Right hindlimb (tissue), 1 donor: Measurements from ENCODE around the gene CADPS2.
"Not testable (repeated sequence)": the region's sequence is repeated elsewhere in the genome, so short reads cannot be mapped to it uniquely, and the experiment has no call there.

Experiments used
- DNase-seq: peaks from one replicate; pipeline ENCODE4 v3.0.0-alpha.2; 2018

The CADPS2 gene

DNA sequence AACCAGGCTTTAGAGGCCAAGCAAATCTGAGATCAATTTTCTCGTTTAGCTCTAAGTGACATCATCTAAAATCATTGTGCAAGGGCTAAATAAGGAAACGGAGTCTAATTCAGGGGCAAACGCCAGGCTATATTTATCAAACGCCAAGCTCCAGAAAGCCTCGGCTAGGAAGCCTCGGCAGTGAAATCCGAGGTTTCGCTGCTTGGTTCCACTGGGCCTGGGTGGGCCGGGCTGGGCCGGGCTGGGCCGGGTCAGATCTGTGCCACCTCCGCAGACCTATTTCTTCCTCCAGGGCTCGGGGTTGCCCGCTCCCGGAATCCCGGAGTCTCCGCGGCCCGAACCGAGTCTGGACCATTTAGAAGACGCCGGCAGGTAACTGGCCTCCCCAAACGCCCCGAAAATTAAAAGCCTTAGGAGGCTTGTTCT is 581.3 kb downstream of the CADPS2 start:
- DNase-seq, result no peak

DNA sequence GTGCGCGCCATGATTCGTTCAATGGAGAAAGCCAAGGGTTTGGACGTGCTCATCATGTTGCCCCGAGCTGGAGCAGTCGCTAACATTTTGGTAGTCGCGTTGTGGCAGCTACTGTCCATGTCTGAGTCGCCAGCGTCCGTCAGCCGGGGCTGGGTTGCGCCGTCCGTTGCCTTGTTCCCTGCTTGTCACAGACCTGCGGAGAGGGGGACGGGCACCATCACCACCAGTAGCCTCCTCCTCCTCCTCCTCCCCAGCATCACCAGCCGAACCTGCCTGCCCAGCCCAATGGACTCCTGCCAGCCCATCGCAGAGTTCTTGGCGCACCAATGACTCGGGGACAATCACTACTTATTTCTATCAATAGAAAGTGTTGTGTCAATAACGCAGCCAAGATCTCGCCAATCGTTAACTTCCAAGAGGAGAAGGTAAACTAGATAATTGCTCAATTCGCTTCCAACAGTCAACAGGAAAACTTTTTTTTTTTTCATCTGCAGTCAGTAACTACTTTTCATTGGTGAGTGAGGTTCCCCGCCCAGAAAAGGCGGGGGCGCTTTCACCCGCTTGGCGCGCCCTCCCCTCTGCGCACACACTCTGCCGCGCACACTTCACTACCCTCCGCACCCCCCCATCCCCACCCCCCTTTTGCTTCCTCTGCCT is 581.8 kb downstream of the CADPS2 start, which contains the start of gene FEZF1:
TSS of gene FEZF1 (minus strand) at position 432 of the 657 bp plus-strand sequence. CDS start at position 119, 313 bp downstream.
- DNase-seq, result peak; percentile 19

DNA sequence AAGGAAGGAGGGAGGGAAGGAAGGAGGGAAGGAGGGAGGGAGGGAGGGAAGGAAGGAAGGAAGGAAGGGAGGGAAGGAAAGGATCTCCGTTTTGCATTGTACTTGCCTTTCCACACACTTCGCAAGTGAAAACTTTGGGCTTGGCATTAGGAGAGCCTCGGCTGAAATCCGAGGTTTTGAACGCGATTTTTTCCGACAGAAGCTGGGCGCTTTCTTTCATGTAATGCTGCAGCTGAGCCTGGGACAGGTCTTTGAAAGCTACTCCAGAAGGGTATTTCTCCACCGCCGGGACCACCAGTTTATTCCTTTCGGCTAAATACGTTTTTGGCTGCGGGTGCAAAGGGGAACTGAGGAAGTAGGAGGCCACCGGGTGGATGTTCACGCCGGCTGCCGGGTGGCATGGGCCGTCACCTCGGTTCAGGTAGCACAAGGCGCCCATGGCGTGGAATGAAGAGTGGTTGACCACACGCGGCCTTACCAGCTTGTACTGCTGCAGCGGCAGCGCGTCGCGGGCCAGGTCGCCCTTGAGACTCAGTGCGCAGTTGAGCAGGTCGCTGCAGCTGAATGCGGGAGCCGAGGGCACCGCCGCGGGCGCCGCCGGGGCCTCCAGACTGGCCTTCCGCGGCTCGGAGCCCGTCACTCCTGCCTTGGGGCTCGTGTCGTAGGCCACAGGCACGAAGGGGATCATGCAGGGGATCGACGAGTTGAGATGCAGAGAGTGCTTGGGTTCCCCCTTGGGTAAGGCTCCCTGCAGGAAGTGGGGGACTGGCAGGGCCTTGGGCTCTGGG is 582.5 kb downstream of the CADPS2 start:
- peak; percentile 22 for DNase-seq

DNA sequence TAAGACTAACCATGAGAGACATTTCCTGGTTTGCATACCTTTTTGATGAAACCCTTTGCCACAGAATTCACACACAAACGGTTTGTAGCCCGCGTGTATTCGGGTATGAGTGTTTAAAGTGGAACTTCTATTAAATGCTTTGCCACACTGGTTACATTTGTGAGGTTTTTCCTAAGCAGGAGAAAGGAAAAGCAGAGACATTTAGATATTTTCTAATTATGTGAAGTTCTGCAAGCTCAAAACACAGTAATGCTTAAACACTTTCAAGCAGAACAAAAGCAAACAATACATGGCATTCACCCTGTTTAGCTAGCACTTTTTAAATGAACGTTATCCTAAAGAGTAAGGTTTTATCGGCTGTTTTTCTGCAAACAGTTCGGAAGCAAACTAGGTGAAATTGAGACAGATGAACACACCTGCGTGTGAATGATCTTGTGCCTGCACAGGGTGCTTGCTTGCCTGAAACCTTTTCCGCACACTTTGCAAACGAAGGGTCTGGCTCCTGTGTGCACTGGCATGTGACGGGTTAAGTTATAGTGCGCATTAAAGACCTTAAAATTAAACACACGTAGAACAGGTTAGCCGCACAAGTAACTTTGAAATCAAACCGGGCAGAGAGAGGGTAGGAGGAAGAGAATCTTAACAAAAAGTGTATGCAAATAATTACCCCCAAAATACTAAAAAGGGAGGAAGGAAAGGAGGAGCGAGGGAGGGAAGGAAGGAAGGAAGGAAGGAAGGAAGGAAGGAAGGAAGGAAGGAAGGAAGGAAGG is 583.3 kb downstream of the CADPS2 start:
- DNase-seq, result no peak

DNA sequence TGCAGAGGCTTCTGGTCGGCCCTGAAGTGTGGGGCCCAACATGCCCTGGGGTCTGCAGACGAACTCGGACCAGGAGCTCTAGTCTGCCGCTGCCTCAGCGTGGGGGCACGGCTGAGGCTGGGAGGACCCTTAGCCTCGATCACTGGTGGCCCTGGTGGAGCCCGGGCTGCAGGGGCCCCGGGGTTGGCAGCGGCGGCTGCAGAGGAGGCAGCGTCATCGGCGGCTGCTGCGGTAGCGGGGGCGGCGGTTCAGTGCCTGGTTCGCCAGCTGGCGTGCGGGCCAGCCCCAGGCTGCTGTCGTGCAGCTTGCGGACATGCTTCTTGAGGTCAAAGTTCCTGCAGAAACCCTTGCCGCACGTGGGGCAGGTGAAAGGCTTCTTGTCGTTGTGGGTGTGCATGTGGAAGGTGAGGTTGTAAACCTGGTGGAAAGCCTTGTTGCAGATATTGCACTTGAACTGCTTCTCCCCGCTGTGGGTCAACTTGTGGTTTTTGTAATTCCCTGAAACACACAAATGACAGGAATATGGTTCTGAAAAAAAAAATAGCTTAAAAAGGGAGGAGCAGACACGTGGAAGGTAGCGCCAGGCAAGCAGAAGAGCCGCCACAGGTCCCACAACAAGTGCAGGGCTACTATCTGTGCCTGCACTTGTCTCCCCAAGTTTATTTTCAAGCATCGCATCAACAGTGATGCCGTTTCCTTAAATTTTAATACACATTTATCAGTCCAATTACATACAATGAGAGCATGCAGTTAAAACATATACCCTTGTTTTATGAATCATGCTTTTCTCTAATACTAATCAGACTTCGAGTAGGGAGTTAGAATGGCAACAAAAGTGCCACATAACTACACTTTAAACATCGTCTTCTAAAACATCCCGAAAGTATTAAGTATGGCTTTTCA is 584.2 kb downstream of the CADPS2 start:
- DNase-seq, result peak; percentile 22

DNA sequence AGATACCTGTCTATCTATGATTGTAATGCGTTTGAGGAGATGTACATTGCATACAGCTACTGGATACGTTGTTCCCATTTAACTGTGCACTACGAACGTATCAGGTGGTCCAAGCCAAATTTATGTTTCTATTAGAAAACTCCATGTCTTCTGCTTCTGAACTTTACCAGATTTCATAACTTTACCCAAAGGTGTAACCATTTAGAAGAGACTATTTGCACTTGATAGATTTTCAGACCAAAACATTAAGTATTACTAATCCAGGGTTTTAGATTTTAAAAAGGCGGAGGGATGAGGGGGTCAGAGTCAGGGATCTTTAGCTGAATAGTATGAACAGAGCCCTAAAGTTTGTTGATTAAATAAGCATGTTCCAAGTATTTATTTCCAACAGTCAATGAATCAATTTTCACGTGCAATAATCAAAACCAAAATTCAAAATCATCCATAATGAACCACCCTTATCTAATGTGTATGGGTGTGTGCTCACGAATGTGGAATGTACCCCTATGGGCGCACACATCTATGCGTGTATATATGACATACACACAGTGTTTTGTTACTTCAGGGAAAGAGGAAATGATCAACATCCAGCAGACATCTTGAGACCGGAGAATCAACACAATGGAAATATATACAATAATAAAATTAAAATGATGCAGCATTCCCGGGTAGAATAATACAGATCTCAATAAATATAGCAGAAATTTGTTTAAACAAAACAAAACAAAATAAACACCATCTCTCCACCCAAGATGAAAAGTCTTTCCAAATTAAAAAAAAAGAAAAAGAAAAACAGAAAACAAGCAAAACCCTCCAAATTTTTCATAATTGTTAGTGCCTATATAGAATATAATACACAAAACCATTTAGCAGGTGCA is 585.1 kb downstream of the CADPS2 start:
- no peak for DNase-seq

DNA sequence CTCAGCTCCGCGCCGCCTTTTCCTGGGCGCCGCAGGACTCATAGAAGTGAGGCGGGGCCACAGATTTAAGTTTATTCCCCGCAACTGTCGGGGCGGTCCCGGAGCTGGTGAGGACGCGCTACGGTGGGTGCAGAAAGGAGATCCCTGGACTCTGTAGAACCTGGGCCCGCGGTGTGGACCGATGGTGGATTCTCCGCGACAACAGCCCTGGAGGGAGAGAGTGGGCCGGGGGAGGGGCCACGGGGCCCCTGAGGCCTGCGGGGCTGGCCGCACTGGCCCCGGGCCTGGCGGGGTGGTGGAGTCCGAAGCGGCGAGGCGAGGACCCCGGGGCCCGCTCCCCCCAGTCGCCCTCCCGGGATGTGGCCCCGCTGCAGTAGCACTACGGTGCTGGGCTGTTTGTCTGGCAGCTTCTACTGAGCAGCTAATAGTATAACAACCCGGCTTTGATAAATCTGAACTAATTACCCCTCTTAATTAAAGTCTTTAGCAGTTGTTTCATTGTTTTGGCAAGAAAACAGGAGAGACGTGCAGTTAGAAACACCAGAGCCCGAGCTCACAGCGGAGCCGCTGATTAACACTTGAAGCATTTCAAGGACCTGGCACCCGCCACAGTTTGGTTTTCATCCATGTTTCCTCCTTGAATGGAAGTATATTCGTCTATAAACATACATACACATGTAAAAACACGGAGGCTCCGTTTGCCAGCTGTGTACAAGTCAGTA is 585.9 kb downstream of the CADPS2 start:
- no peak for DNase-seq

DNA sequence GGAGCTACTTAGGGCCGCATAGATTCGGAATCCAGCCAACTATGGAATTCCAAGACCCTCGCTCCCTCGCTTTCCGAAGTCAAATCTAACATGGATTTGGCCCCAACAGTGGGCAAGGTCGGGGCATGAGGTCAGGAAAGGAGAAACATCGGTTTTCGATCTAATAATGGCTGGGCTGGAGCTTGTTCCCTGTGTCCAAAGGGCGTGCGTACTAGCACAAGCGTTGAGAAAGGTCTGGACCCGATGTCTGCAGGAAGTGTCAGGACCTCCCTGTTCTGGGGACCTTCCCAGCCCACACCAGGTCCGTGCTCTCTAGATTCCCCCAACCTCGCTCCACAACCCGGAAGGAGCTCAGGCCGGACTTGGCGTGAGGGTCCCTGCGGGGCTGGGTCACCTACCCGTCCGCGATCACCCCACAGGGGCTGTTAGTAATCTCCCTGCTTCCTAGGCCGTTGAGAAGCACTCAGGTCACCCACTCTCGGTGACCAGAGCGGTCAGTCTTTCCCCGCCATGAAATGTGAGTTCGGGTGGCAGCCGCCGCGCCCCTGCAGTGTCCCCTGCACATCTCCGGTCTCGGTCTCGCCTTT is 586.5 kb downstream of the CADPS2 start:
- DNase-seq, result peak; percentile 19

DNA sequence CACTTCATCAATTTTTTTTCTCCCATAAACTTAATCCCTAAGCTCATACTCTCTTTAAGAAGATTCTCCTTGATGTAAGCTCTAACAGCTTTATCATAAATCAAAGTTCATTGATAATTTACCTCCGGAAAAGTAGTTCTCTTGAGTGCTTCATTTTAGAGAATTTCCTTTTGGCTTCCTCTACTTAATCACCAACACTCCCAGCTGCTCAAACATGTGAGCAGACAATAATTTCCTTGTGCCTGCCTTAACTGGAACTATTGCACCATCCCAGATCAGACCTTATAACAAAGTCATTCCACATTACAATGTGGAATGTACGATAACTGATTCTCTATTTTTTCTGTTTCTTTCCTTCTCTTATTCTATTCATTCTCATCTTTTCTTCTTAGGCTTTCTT is 587.6 kb downstream of the CADPS2 start:
- no peak for DNase-seq

DNA sequence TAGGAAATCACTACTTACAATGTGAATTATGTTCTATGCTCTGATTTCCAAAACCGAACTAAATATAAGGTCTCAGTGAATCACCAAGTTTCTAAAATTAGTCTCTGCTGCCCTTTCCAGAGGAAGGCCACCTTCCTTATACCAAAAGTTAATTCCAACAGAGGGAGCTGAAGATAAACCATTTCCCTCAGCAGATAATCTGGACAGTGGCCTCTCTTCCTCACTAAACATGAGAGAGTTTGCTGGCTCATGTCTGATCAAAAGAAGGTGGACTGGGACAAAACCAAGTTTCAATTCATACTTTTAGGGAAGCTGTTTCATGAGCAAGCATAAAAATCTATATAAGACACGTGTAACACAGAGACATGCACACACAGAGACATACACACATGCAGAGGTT is 588.1 kb downstream of the CADPS2 start:
- no peak for DNase-seq

DNA sequence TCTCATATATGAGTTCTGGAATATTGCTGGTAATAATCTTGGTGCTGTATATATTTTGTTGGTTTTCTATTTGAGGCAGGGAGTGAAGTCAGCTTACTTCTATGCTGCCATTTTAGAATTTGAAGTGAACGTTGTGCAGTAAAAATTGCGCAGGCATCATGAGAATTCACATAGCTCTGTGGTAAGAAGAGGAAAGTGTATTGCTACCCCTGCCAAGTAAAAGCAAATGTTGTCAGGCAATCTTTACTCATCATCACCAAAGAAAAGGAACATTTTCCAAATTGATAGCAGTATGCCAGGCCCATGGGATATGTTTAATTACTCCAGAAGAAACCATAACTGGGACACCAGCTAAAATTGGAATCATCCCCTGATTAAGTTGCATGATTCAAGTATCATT is 595.1 kb downstream of the CADPS2 start:
- DNase-seq, result no peak

DNA sequence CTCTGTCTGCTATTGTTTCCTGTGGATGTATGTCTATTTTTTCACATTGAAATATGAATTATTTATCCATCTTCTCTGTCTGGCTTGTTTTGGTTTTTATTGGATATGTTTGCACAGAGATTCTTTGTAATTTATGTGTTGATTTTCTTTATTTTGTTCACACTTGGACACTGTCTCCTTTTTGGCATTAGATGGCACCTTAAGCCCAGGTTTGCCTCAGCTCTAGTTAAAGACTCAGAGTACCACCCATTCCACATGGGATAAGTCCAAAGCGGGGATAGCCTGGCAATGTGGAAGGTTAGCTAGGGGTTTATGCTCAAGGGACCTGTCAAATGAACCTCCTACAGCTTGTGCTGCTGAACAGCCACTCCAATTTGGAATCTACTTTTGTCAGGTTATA is 595.8 kb downstream of the CADPS2 start:
- DNase-seq, result no peak

DNA sequence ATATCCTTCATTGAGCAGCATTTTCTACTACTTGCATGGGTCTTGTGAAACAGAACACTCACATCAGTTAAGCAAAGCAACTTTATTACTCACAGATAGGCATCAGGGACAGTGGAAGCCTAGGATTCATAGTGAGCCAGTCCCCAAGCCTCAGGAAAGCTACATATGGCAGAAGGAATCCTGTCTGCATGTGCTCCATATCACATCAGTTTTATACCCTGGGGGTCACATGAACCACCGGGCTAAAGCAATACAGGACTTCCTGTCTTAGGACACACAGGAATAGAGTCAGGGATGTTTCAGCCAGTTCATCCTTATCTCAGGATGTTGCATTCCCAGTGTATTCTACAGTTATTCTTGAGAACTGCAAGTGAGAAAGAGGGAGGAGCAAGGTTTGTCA is 596.8 kb downstream of the CADPS2 start:
- DNase-seq, result no peak

DNA sequence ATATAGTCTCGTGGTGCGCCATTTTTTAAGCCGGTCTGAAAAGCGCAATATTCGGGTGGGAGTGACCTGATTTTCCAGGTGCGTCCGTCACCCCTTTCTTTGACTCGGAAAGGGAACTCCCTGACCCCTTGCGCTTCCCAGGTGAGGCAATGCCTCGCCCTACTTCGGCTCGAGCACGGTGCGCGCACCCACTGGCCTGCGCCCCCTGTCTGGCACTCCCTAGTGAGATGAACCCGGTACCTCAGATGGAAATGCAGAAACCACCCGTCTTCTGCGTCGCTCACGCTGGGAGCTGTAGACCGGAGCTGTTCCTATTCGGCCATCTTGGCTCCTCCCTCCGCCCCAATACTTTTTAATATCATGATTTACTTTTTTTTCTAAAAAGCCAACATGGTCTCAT is 601.7 kb downstream of the CADPS2 start:
- DNase-seq, result not testable (repeated sequence)

DNA sequence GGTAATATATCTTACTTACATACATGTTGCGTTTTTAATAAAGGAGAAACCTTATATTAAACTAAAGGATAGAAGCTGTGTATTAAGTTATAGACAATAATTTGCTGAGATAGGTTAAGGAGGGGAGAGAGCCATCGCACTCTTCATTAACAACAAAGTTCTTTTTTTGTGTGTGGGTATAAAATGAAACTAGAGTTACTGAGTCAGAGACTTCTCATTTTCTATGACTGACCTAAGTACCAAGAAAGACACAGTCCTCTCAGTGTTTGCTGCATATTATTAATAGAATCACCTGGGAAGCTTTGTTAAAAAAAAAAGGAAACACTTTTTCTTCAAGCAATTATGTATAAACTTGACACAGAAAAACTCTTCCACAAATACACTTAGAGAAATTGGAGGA is 613.1 kb downstream of the CADPS2 start:
- no peak for DNase-seq

DNA sequence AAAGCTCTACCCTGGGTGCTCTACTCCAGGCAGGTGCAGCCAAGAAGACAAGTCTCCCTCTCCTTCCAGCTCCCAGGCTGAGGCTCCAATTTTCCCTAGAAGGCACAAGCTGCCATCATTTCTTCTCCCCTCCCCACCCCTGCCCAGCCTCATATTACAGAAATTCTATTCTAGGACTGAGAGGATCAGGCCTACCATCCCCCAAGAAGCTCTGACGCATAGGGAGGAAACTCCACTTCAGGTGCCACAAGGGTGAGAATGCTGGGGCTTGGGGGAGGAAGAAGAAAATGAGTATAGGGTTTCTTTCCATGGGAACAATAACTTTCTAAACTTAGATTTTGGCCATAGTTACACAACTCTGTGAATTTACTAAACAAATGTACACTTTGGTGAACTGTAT is 617.0 kb downstream of the CADPS2 start:
- DNase-seq, result no peak
